Hepatocyte (in vitro differentiated cells): ENCODE measurements around the gene FOXP4. TPM values are rescaled to one million over a fixed set of nuclear protein-coding genes. Genes with fewer than 3 reads are reported as not detected.

Experiments used
- DNase-seq: peaks from one replicate; pipeline ENCODE4 v3.0.0-alpha.2; 2016; ENCODE audit warnings: low spot score
- H2AFZ ChIP-seq: fragments of 200-600 bp; sonication (generic); 2 replicates; pipeline ENCODE4 v1.6.0; 2016; ENCODE audit warnings: antibody characterized with exemption, mild to moderate bottlenecking
- H3K27ac ChIP-seq: fragments of 200-600 bp; sonication (generic); 2 replicates; pipeline ENCODE4 v1.5.1; 2016; ENCODE audit warnings: mild to moderate bottlenecking
- H3K27me3 ChIP-seq: fragments of 200-600 bp; sonication (generic); 2 replicates; pipeline ENCODE4 v1.6.1; 2016
- H3K36me3 ChIP-seq: fragments of 200-600 bp; sonication (generic); replicated peaks from 2 replicates; pipeline ENCODE4 v1.5.1; 2016; ENCODE audit warnings: low read depth; ENCODE audit not compliant: insufficient read depth
- H3K4me1 ChIP-seq: fragments of 200-600 bp; sonication (generic); 2 replicates; pipeline ENCODE4 v1.5.1; 2016; ENCODE audit warnings: mild to moderate bottlenecking, moderate library complexity; ENCODE audit not compliant: insufficient read depth
- H3K4me2 ChIP-seq: fragments of 200-600 bp; sonication (generic); 2 replicates; pipeline ENCODE4 v1.6.0; 2016
- H3K4me3 ChIP-seq: fragments of 200-600 bp; sonication (generic); 2 replicates; pipeline ENCODE4 v1.5.1; 2016; ENCODE audit warnings: mild to moderate bottlenecking
- H3K79me2 ChIP-seq: fragments of 200-600 bp; sonication (generic); 2 replicates; pipeline ENCODE4 v1.6.0; 2017; ENCODE audit warnings: mild to moderate bottlenecking
- H3K9me2 ChIP-seq: fragments of 200-600 bp; sonication (generic); replicated peaks from 2 replicates; pipeline ENCODE4 v1.6.0; 2017; ENCODE audit warnings: mild to moderate bottlenecking; ENCODE audit not compliant: insufficient read depth
- H3K9me3 ChIP-seq: fragments of 200-600 bp; sonication (generic); 2 replicates; pipeline ENCODE4 v1.5.1; 2016; ENCODE audit warnings: low read depth, mild to moderate bottlenecking
- H4K20me1 ChIP-seq: fragments of 200-600 bp; sonication (generic); 2 replicates; pipeline ENCODE4 v1.6.0; 2016; ENCODE audit warnings: mild to moderate bottlenecking; ENCODE audit not compliant: insufficient read depth, poor library complexity, severe bottlenecking
- CTCF ChIP-seq: fragments of 200-600 bp; sonication (generic); IDR thresholded peaks from 2 replicates; pipeline ENCODE4 v1.5.1; 2016; ENCODE audit warnings: antibody characterized with exemption, mild to moderate bottlenecking; ENCODE audit not compliant: poor library complexity
- EZH2 ChIP-seq: fragments of 200-600 bp; sonication (generic); IDR thresholded peaks from 2 replicates; pipeline ENCODE4 v1.6.1; 2016; ENCODE audit warnings: antibody characterized with exemption, mild to moderate bottlenecking, borderline replicate concordance
- EZH2phosphoT487 ChIP-seq: fragments of 200-600 bp; sonication (generic); IDR thresholded peaks from one replicate; pipeline ENCODE4 v1.6.1; 2018; ENCODE audit warnings: antibody characterized with exemption, mild to moderate bottlenecking, low read depth, moderate library complexity; ENCODE audit not compliant: unreplicated experiment, severe bottlenecking
- WGBS: methylation state at CpG from one replicate; pipeline ENCODE4 v1.1.6; 2016; ENCODE audit warnings: low lambda C conversion rate; ENCODE audit errors: missing lambda C conversion rate; 5-methylcytosine and 5-hydroxymethylcytosine counted together
- polyA plus RNA-seq: library from polyadenylated mRNA; unstranded; fragments of >200 nt; fragmentation: Nextera tagmentation; extraction: Ambion mirVana; gene quantifications from 2 replicates; pipeline ENCODE4 v1.2.1, GENCODE V29; 2016
- total RNA-seq: library from RNA; depleted of rRNA; stranded (reverse); fragments of >200 nt; gene quantifications from 2 replicates; pipeline ENCODE4 v1.2.3, GENCODE V29; 2014

FOXP4 gene
- total and polyA plus RNA-seq, 2 experiments from 2014 or later, result 24.3 to 87.8 TPM

DNA sequence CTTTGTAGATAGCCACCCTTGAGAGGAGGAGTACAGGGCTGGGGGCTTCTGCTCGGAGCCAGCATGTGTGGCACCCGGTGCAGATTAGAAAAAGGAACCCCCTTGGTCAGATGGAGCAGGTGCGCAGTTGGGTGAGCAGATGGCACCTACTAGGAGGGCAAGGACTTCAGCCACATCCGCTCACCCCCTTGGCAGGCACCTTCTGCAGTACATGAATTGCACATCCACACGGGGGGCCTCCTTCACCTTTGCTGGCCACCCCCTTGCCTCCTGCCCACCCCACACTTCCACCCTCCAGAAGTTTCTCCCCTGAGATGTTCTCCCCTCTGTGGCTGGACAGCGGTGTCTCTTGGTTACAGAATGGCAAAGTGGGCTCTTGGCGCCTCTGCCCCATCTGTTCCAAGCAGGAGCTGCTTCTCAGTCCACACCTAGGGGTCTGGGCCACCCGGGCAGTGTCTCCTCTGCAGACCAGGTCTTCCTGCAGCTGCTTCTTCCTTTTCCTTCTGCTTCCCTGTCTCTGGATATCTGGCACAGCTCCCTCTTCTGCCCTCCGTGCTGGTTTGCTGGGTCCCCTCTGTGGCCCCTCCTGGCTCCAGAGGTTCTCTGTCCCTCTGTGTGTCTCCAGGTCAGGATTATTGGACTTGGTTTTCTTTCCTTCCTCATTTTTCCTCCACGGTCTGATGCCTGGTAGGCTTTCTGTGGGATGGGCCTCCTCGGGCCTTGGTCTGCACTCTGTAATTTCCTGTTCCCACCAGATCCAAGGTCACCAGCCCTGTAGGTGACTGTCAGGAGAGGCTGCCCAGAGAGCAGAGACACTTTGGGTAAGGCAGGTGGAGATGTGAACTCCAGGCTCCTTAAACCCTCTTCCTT is 96.1 kb downstream of the FOXP4 start:
- H3K36me3 ChIP-seq, result no peaks in the 10 kb centered on the region
- peaks cover 56% of the 10 kb centered on the region for H3K79me2 ChIP-seq
- no peaks in the 10 kb centered on the region for H3K9me3 ChIP-seq
- H3K4me1 ChIP-seq, result peaks cover 56% of the 10 kb centered on the region
- H2AFZ ChIP-seq, result no peak overlapping the region
- no peak for DNase-seq
- TF ChIP-seq CTCF (no peak), EZH2 (no peak), EZH2phosphoT487 (no peak)
- H3K27me3 ChIP-seq, result peaks cover 9% of the 10 kb centered on the region
- H4K20me1 ChIP-seq, result peaks cover 42% of the 10 kb centered on the region
- H3K4me2 ChIP-seq, result peak overlapping the region; percentile 59
- H3K4me3 ChIP-seq, result no peak overlapping the region
- H3K9me2 ChIP-seq, result no peaks in the 10 kb centered on the region
- no peak overlapping the region for H3K27ac ChIP-seq
- WGBS, result 76% methylated on average over 11 of the region's 11 CpGs

- H3K4me1 ChIP-seq, result peaks cover 51% of the 10 kb centered on the region
- H3K4me3 ChIP-seq, result no peak overlapping the region
- H3K27ac ChIP-seq, result no peak overlapping the region
- no peak overlapping the region for H2AFZ ChIP-seq
- WGBS, result 69% methylated on average over 10 of the region's 10 CpGs
- no peak for DNase-seq
- H3K9me3 ChIP-seq, result no peaks in the 10 kb centered on the region
- H3K79me2 ChIP-seq, result peaks cover 50% of the 10 kb centered on the region
- H3K9me2 ChIP-seq, result no peaks in the 10 kb centered on the region
- H3K36me3 ChIP-seq, result no peaks in the 10 kb centered on the region
- H3K4me2 ChIP-seq, result peak overlapping the region; percentile 59
- peaks cover 45% of the 10 kb centered on the region for H4K20me1 ChIP-seq
- TF ChIP-seq EZH2phosphoT487 (no peak), CTCF (no peak), EZH2 (no peak)
- H3K27me3 ChIP-seq, result peaks cover 5% of the 10 kb centered on the region
These were observed 97.0 kb downstream of the FOXP4 start for GRCh38 chr6:41642960-41643898.

- Histone ChIP-seq H3K9me3 (no peaks in the 10 kb centered on the region), H3K36me3 (no peaks in the 10 kb centered on the region), H3K27me3 (peaks cover 5% of the 10 kb centered on the region), H2AFZ (no peak overlapping the region), H3K9me2 (no peaks in the 10 kb centered on the region), H3K4me3 (no peak overlapping the region), H3K79me2 (peaks cover 50% of the 10 kb centered on the region), H3K4me1 (peaks cover 58% of the 10 kb centered on the region), H3K4me2 (peak overlapping the region; percentile 59), H4K20me1 (peaks cover 52% of the 10 kb centered on the region), H3K27ac (no peak overlapping the region)
- no peak for TF ChIP-seq CTCF
- no peak for TF ChIP-seq EZH2
- TF ChIP-seq EZH2phosphoT487, result no peak
- DNase-seq, result no peak
- 69% methylated on average over 4 of the region's 4 CpGs for WGBS
These were observed 97.7 kb downstream of the FOXP4 start for GRCh38 chr6:41643899-41644269.
